Measurements from ENCODE around the gene GCSAM. TPM values are rescaled to one million over a fixed set of nuclear protein-coding genes. Genes with fewer than 3 reads are reported as not detected.
A peak's percentile ranks its signal among the peaks of the same experiment; 100 is the strongest.

The GCSAM gene, protein sequence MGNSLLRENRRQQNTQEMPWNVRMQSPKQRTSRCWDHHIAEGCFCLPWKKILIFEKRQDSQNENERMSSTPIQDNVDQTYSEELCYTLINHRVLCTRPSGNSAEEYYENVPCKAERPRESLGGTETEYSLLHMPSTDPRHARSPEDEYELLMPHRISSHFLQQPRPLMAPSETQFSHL
- total RNA-seq, result 1 to 10 TPM in 1 of 4 donors, under 1 TPM in 1, not detected in 2; 0.40 to 5.8 TPM

DNA sequence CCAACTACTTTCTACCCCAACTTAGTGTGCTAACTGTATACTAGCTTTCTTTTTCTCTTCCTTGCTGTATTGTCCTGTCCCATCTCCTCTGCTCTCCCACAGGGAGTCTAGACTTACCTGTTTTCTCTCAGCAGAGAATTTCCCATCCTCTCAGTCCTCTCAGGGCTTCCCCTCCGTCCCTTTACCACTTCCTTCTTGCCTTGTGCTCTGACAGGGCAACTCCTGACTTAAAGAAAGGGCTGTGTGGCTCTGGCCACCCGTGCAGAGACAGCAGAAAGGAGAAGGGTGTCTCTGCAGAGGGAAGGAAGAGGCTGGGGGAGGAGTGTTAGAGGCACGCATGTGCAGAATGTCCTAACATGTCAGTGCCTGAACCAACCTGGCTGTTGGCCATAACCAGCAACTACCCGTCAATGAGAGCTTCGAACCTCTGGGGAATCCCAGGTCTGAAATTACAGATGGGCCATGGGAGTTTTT lies at the start of gene GCSAM:
Gene GCSAM (minus strand): TSS at position 274 of the 474 bp plus-strand sequence. CDS start 128 bp downstream, at position 146.
- H3K27me3 ChIP-seq, result no peaks in the 10 kb centered on the region
- no peaks in the 10 kb centered on the region for H3K36me3 ChIP-seq
- peak within 1 kb of the TSS in 3 of 4 donors; percentile 11 to 71 (median 29) for H3K27ac ChIP-seq
- TF ChIP-seq POLR2A (IDR thresholded peaks at IDR 0.05), result no peak
- TF ChIP-seq, protein P1, sequence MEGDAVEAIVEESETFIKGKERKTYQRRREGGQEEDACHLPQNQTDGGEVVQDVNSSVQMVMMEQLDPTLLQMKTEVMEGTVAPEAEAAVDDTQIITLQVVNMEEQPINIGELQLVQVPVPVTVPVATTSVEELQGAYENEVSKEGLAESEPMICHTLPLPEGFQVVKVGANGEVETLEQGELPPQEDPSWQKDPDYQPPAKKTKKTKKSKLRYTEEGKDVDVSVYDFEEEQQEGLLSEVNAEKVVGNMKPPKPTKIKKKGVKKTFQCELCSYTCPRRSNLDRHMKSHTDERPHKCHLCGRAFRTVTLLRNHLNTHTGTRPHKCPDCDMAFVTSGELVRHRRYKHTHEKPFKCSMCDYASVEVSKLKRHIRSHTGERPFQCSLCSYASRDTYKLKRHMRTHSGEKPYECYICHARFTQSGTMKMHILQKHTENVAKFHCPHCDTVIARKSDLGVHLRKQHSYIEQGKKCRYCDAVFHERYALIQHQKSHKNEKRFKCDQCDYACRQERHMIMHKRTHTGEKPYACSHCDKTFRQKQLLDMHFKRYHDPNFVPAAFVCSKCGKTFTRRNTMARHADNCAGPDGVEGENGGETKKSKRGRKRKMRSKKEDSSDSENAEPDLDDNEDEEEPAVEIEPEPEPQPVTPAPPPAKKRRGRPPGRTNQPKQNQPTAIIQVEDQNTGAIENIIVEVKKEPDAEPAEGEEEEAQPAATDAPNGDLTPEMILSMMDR (IDR thresholded peaks at IDR 0.05), result no peak
- peak in 2 of 3 donors; percentile 78 to 86 for DNase-seq
- no peaks in the 10 kb centered on the region for H3K9me3 ChIP-seq
- peaks cover 0 to 9% (median 0%) of the 10 kb centered on the region in 4 donors for H3K4me1 ChIP-seq
- H3K4me3 ChIP-seq, result peak within 1 kb of the TSS in 2 of 4 donors; percentile 2 to 22

DNA sequence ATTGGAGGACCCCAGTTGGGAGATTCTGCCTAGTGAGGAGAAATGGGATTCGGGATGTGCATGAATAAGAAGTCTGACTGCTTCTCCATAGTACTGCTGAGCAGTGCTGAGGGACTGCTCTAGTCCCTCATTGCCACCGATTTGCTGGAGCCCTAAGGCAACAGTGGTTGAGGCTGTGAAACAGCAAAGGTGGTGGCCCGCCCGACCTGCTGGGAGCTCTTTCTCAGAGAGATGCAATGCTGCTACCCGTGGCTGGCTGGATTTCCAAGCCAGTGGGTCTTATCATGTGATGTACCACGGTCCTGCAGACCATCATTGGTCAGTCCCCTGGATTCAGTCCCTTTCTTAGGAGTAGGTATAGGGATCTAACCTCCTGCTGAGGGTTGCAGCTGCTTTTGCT lies 42.6 kb upstream of the GCSAM start:
- no peak for DNase-seq
- H3K27ac ChIP-seq, result no peak overlapping the region
- H3K4me1 ChIP-seq, result no peaks in the 10 kb centered on the region
- TF ChIP-seq, protein P1 (IDR thresholded peaks at IDR 0.05), result no peak
- no peak for TF ChIP-seq POLR2A (IDR thresholded peaks at IDR 0.05)
- no peak overlapping the region for H3K4me3 ChIP-seq
- H3K36me3 ChIP-seq, result no peaks in the 10 kb centered on the region
- H3K27me3 ChIP-seq, result no peaks in the 10 kb centered on the region
- no peaks in the 10 kb centered on the region for H3K9me3 ChIP-seq

DNA sequence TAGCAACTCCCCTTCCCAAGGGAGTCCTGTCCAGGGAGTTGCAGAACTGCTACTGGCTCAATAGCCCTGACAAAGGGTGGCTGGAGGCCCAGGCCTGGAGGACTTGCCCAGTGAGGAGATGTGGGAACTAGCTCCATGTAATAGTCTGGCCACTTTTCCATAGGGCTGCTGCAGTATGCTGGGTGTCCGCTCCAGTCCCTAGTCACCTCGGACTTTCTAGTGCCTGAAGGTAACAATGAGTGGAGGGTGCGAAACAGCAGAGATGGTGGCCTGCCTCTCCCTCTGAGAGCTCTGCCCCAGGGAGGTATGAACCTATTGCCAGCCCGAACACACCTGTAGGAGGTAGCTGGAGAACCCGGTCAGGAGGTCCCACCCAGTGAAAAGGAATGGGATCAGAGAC lies 42.0 kb upstream of the GCSAM start:
- H3K4me3 ChIP-seq, result no peak overlapping the region
- TF ChIP-seq, protein P1 (IDR thresholded peaks at IDR 0.05), result no peak
- no peak for TF ChIP-seq POLR2A (IDR thresholded peaks at IDR 0.05)
- DNase-seq, result no peak

DNA sequence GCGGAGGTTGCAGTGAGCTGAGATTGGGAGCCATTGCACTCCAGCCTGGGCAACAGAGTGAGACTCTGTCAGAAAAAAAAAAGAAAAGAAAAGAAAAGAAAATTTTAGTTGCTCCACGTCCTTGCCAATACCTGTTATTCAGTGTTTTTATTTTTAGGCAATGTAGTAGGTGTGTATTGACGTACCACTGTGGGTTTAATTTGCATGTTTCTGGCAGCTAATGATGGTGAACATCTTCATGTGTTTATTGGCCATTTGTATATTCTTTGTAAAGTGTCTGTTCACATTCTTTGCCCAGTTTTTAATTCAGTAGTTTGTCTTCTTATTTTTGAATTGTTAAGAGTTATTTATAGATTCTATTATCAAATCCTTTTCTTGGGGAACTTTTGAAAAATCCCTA lies 38.1 kb upstream of the GCSAM start:
- Histone ChIP-seq H3K9me3 (no peaks in the 10 kb centered on the region), H3K4me3 (no peak overlapping the region)
- TF ChIP-seq, protein P1 (IDR thresholded peaks at IDR 0.05), result no peak
- no peak for TF ChIP-seq POLR2A (IDR thresholded peaks at IDR 0.05)

More for the DNA sequence above, 42.0 kb upstream of the GCSAM start:
- Histone ChIP-seq H3K4me1 (no peaks in the 10 kb centered on the region), H3K9me3 (no peaks in the 10 kb centered on the region), H3K27ac (no peak overlapping the region), H3K36me3 (no peaks in the 10 kb centered on the region), H3K27me3 (no peaks in the 10 kb centered on the region)

DNA sequence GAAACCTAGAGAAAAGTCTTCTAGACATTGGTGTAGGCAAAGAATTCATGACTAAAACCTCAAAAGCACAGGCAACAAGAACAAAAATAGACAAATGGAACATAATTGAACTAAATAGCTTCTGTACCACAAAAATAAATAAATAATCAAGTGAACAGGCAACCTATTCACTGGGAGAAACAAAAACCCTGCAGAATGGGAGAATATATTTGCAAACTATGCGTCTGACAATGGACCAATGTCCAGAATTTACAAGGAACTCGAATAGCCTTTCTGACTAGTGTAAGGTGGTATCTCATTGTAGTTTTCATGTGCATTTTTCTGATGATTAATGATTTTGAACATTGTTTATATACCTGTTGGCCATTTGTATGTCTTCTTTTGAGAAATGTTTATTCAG lies 37.0 kb upstream of the GCSAM start:
- no peak overlapping the region for H3K4me3 ChIP-seq
- no peaks in the 10 kb centered on the region for H3K4me1 ChIP-seq

More for the DNA sequence above, 38.1 kb upstream of the GCSAM start:
- Histone ChIP-seq H3K27me3 (no peaks in the 10 kb centered on the region), H3K27ac (no peak overlapping the region), H3K4me1 (no peaks in the 10 kb centered on the region), H3K36me3 (no peaks in the 10 kb centered on the region)
- no peak for DNase-seq

More for the DNA sequence above, 37.0 kb upstream of the GCSAM start:
- Histone ChIP-seq H3K27ac (no peak overlapping the region), H3K9me3 (no peaks in the 10 kb centered on the region), H3K27me3 (no peaks in the 10 kb centered on the region), H3K36me3 (no peaks in the 10 kb centered on the region)
- no peak for DNase-seq
- TF ChIP-seq, protein P1 (IDR thresholded peaks at IDR 0.05), result no peak
- TF ChIP-seq POLR2A (IDR thresholded peaks at IDR 0.05), result no peak
